CD4-positive, alpha-beta T cell treated with Interleukin-21 for 1 hour (primary cell): ENCODE data around the gene WBP1L.
"Not testable (repeated sequence)": the region's sequence is repeated elsewhere in the genome, so short reads cannot be mapped to it uniquely, and the experiment has no call there.

Experiments
- DNase-seq: peaks from one replicate; pipeline ENCODE4 v3.0.0-alpha.2; 2020

Gene WBP1L

GRCh38 chr10:102850025-102850518 is 106.3 kb downstream of the WBP1L start:
- DNase-seq, result no peak

GRCh38 chr10:102853237-102853636 is 109.5 kb downstream of the WBP1L start:
- DNase-seq, result not testable (repeated sequence)

- not testable (repeated sequence) for DNase-seq
These were observed 112.1 kb downstream of the WBP1L start for GRCh38 chr10:102855731-102856436.

- DNase-seq, result no peak
These were observed 113.1 kb downstream of the WBP1L start for GRCh38 chr10:102856758-102857424.

- DNase-seq, result no peak
These were observed 116.2 kb downstream of the WBP1L start for GRCh38 chr10:102859911-102860310.

GRCh38 chr10:102863660-102864059 is 119.9 kb downstream of the WBP1L start:
- DNase-seq, result no peak

GRCh38 chr10:102865620-102866019 is 121.9 kb downstream of the WBP1L start:
- DNase-seq, result no peak
